ENCODE data around the gene MMP3. TPM values are rescaled to one million over a fixed set of nuclear protein-coding genes. Genes with fewer than 3 reads are reported as not detected.

MMP3 gene
- total RNA-seq, 2 donors from 2014 or later, result not detected

DNA sequence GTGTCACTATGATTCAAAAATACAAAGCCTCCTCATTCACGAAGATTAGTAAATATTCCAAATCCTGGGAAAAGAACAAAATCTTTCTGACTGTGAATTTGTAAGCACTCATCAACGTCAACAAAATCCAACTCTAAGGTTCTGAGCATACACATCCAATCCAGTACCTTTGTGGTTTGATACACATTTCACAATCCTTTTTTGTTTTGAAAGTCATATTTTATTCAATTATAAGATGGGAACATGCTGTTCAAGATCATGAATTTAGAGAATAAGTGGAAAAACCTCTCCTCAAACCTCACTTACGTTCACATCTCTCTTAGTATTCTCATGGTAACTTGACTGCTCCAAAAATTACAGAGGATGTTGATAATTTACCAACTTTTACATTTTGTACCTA, 9.6 kb upstream of the MMP3 start:
- no peak for DNase-seq (ENCODE audit: low spot score)
- Histone ChIP-seq H3K27ac (no peak overlapping the region), H3K4me1 (no peaks in the 10 kb centered on the region), H3K4me3 (no peak overlapping the region), H3K36me3 (no peaks in the 10 kb centered on the region), H3K27me3 (no peaks in the 10 kb centered on the region), H3K9me3 (no peaks in the 10 kb centered on the region)
- TF ChIP-seq, protein P1, sequence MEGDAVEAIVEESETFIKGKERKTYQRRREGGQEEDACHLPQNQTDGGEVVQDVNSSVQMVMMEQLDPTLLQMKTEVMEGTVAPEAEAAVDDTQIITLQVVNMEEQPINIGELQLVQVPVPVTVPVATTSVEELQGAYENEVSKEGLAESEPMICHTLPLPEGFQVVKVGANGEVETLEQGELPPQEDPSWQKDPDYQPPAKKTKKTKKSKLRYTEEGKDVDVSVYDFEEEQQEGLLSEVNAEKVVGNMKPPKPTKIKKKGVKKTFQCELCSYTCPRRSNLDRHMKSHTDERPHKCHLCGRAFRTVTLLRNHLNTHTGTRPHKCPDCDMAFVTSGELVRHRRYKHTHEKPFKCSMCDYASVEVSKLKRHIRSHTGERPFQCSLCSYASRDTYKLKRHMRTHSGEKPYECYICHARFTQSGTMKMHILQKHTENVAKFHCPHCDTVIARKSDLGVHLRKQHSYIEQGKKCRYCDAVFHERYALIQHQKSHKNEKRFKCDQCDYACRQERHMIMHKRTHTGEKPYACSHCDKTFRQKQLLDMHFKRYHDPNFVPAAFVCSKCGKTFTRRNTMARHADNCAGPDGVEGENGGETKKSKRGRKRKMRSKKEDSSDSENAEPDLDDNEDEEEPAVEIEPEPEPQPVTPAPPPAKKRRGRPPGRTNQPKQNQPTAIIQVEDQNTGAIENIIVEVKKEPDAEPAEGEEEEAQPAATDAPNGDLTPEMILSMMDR (IDR thresholded peaks at IDR 0.05), result no peak

DNA sequence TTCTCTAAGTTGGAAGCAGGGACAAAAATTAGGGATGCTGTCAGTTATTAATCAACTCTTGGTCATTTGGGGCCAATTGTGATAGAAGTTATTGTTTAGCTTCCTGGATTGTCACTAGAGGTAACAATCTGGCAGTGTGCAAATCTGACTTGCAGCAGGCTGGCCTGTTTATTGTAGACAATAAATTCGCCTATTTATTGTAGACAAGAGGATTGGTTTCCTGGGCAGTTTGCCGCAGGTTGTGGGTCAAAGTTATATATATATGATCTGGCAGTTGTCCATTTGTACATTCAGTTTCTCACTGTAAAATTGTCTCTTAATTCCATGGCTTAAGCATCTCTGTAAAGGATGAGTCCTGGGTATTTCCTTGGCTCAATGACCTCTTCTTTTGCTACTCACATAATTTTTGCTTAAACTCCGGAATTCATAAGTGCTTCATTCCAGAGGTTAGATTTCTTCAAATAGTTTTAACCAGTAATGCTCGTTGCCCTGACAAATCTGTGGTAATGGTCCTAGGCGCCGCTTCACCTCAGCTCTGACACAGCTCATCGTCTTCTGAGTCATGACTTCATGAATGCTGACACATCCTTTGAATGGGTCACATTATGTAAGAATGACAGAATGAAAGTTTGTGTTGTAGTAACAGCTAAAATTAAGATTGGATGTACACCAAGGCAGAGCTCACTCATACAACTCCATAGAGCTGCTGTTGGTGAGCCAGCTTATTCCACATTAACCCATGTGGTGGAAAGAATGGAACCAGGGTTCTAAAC, 7.8 kb upstream of the MMP3 start:
- Histone ChIP-seq H3K36me3 (no peaks in the 10 kb centered on the region), H3K27ac (no peak overlapping the region), H3K4me3 (no peak overlapping the region), H3K9me3 (no peaks in the 10 kb centered on the region), H3K4me1 (no peaks in the 10 kb centered on the region), H3K27me3 (peaks cover 0 to 2% of the 10 kb centered on the region in 2 donors)
- no peak for DNase-seq (ENCODE audit: low spot score)
- TF ChIP-seq, protein P1 (IDR thresholded peaks at IDR 0.05), result no peak

DNA sequence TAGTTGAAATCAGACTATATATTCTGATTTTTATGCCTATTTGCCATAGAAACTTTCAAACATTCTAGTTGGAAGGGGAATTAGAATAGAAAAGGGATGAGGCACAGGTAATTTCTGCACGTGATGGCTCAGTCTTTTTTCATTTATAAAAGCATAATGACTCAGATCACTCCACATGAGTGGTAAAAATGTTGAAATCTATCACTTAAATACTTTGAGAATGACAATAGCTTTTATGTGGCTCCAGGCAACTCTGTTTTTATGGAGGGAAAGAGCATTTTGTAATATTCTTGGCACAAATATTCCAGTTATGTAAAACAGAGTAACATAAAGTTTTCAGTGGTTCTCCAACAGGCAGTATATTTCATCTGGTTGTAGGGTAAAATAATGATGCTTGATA, 5.9 kb upstream of the MMP3 start:
- no peak for DNase-seq (ENCODE audit: low spot score)
- Histone ChIP-seq H3K9me3 (no peaks in the 10 kb centered on the region), H3K36me3 (no peaks in the 10 kb centered on the region), H3K4me3 (no peak overlapping the region), H3K27ac (no peak overlapping the region), H3K4me1 (no peaks in the 10 kb centered on the region), H3K27me3 (peaks cover 0 to 2% of the 10 kb centered on the region in 2 donors)
- TF ChIP-seq, protein P1 (IDR thresholded peaks at IDR 0.05), result no peak

- no peak overlapping the region for H3K4me3 ChIP-seq
- peaks cover 0 to 2% of the 10 kb centered on the region in 2 donors for H3K27me3 ChIP-seq
- TF ChIP-seq, protein P1 (IDR thresholded peaks at IDR 0.05), result no peak
- DNase-seq (ENCODE audit: low spot score), result no peak
- H3K27ac ChIP-seq, result no peak overlapping the region
- no peaks in the 10 kb centered on the region for H3K9me3 ChIP-seq
- no peaks in the 10 kb centered on the region for H3K36me3 ChIP-seq
- H3K4me1 ChIP-seq, result no peaks in the 10 kb centered on the region
Measured at GRCh38 chr11:102846292-102846691, 2.9 kb upstream of the MMP3 start.

- no peaks in the 10 kb centered on the region for H3K9me3 ChIP-seq
Measured at GRCh38 chr11:102842930-102843329, 479 bp downstream of the MMP3 start.

More at GRCh38 chr11:102842930-102843329, 479 bp downstream of the MMP3 start:
- Histone ChIP-seq H3K27me3 (peaks cover 0 to 2% of the 10 kb centered on the region in 2 donors), H3K4me3 (no peak overlapping the region), H3K4me1 (no peaks in the 10 kb centered on the region), H3K27ac (no peak overlapping the region), H3K36me3 (no peaks in the 10 kb centered on the region)
- DNase-seq (ENCODE audit: low spot score), result no peak
- TF ChIP-seq, protein P1 (IDR thresholded peaks at IDR 0.05), result no peak

Data from right atrium auricular region (tissue), 2 donors.